Hepatocyte (in vitro differentiated cells): Measurements from ENCODE around the gene DSCAM. TPM values are rescaled to one million over a fixed set of nuclear protein-coding genes. Genes with fewer than 3 reads are reported as not detected.

Source experiments
- DNase-seq: peaks from one replicate; pipeline ENCODE4 v3.0.0-alpha.2; 2016; ENCODE audit warnings: low spot score
- H2AFZ ChIP-seq: fragments of 200-600 bp; sonication (generic); 2 replicates; pipeline ENCODE4 v1.6.0; 2016; ENCODE audit warnings: antibody characterized with exemption, mild to moderate bottlenecking
- H3K27ac ChIP-seq: fragments of 200-600 bp; sonication (generic); 2 replicates; pipeline ENCODE4 v1.5.1; 2016; ENCODE audit warnings: mild to moderate bottlenecking
- H3K27me3 ChIP-seq: fragments of 200-600 bp; sonication (generic); 2 replicates; pipeline ENCODE4 v1.6.1; 2016
- H3K36me3 ChIP-seq: fragments of 200-600 bp; sonication (generic); replicated peaks from 2 replicates; pipeline ENCODE4 v1.5.1; 2016; ENCODE audit warnings: low read depth; ENCODE audit not compliant: insufficient read depth
- H3K4me1 ChIP-seq: fragments of 200-600 bp; sonication (generic); 2 replicates; pipeline ENCODE4 v1.5.1; 2016; ENCODE audit warnings: mild to moderate bottlenecking, moderate library complexity; ENCODE audit not compliant: insufficient read depth
- H3K4me2 ChIP-seq: fragments of 200-600 bp; sonication (generic); 2 replicates; pipeline ENCODE4 v1.6.0; 2016
- H3K4me3 ChIP-seq: fragments of 200-600 bp; sonication (generic); 2 replicates; pipeline ENCODE4 v1.5.1; 2016; ENCODE audit warnings: mild to moderate bottlenecking
- H3K79me2 ChIP-seq: fragments of 200-600 bp; sonication (generic); 2 replicates; pipeline ENCODE4 v1.6.0; 2017; ENCODE audit warnings: mild to moderate bottlenecking
- H3K9me2 ChIP-seq: fragments of 200-600 bp; sonication (generic); replicated peaks from 2 replicates; pipeline ENCODE4 v1.6.0; 2017; ENCODE audit warnings: mild to moderate bottlenecking; ENCODE audit not compliant: insufficient read depth
- H3K9me3 ChIP-seq: fragments of 200-600 bp; sonication (generic); 2 replicates; pipeline ENCODE4 v1.5.1; 2016; ENCODE audit warnings: low read depth, mild to moderate bottlenecking
- H4K20me1 ChIP-seq: fragments of 200-600 bp; sonication (generic); 2 replicates; pipeline ENCODE4 v1.6.0; 2016; ENCODE audit warnings: mild to moderate bottlenecking; ENCODE audit not compliant: insufficient read depth, poor library complexity, severe bottlenecking
- CTCF ChIP-seq: fragments of 200-600 bp; sonication (generic); IDR thresholded peaks from 2 replicates; pipeline ENCODE4 v1.5.1; 2016; ENCODE audit warnings: antibody characterized with exemption, mild to moderate bottlenecking; ENCODE audit not compliant: poor library complexity
- EZH2 ChIP-seq: fragments of 200-600 bp; sonication (generic); IDR thresholded peaks from 2 replicates; pipeline ENCODE4 v1.6.1; 2016; ENCODE audit warnings: antibody characterized with exemption, mild to moderate bottlenecking, borderline replicate concordance
- EZH2phosphoT487 ChIP-seq: fragments of 200-600 bp; sonication (generic); IDR thresholded peaks from one replicate; pipeline ENCODE4 v1.6.1; 2018; ENCODE audit warnings: antibody characterized with exemption, mild to moderate bottlenecking, low read depth, moderate library complexity; ENCODE audit not compliant: unreplicated experiment, severe bottlenecking
- WGBS: methylation state at CpG from one replicate; pipeline ENCODE4 v1.1.6; 2016; ENCODE audit warnings: low lambda C conversion rate; ENCODE audit errors: missing lambda C conversion rate; 5-methylcytosine and 5-hydroxymethylcytosine counted together
- polyA plus RNA-seq: library from polyadenylated mRNA; unstranded; fragments of >200 nt; fragmentation: Nextera tagmentation; extraction: Ambion mirVana; gene quantifications from 2 replicates; pipeline ENCODE4 v1.2.1, GENCODE V29; 2016
- total RNA-seq: library from RNA; depleted of rRNA; stranded (reverse); fragments of >200 nt; gene quantifications from 2 replicates; pipeline ENCODE4 v1.2.3, GENCODE V29; 2014

DSCAM gene
- total and polyA plus RNA-seq, 2 experiments from 2014 or later, result 0.33 TPM; not detected in 1

GRCh38 chr21:40335704-40336103, 511.3 kb downstream of the DSCAM start:
- WGBS, result 20% methylated on average over 5 of the region's 5 CpGs

GRCh38 chr21:40334159-40334558, 512.8 kb downstream of the DSCAM start:
- Histone ChIP-seq H3K27me3 (no peaks in the 10 kb centered on the region), H3K36me3 (no peaks in the 10 kb centered on the region), H3K27ac (no peak overlapping the region), H4K20me1 (no peaks in the 10 kb centered on the region), H3K9me2 (no peaks in the 10 kb centered on the region), H3K4me1 (no peaks in the 10 kb centered on the region), H3K9me3 (no peaks in the 10 kb centered on the region), H3K4me3 (no peak overlapping the region), H3K4me2 (no peak overlapping the region), H2AFZ (no peak overlapping the region), H3K79me2 (no peaks in the 10 kb centered on the region)
- DNase-seq, result no peak
- 84% methylated on average over 6 of the region's 6 CpGs for WGBS
- TF ChIP-seq EZH2 (no peak), EZH2phosphoT487 (no peak), CTCF (no peak)

More at GRCh38 chr21:40335704-40336103, 511.3 kb downstream of the DSCAM start:
- no peaks in the 10 kb centered on the region for H3K27me3 ChIP-seq
- no peak for DNase-seq
- no peak overlapping the region for H3K4me3 ChIP-seq
- TF ChIP-seq EZH2 (no peak), EZH2phosphoT487 (no peak), CTCF (no peak)
- H3K4me1 ChIP-seq, result no peaks in the 10 kb centered on the region
- H4K20me1 ChIP-seq, result no peaks in the 10 kb centered on the region
- H3K9me3 ChIP-seq, result no peaks in the 10 kb centered on the region
- no peak overlapping the region for H2AFZ ChIP-seq
- no peaks in the 10 kb centered on the region for H3K79me2 ChIP-seq
- no peaks in the 10 kb centered on the region for H3K36me3 ChIP-seq
- H3K9me2 ChIP-seq, result no peaks in the 10 kb centered on the region
- H3K27ac ChIP-seq, result no peak overlapping the region
- no peak overlapping the region for H3K4me2 ChIP-seq

- no peaks in the 10 kb centered on the region for H3K4me1 ChIP-seq
- 97% methylated on average over 4 of the region's 4 CpGs for WGBS
Measured at GRCh38 chr21:40333731-40334130, 513.2 kb downstream of the DSCAM start.

More at GRCh38 chr21:40333731-40334130, 513.2 kb downstream of the DSCAM start:
- no peaks in the 10 kb centered on the region for H3K36me3 ChIP-seq
- no peak for DNase-seq
- no peaks in the 10 kb centered on the region for H3K79me2 ChIP-seq
- H3K9me3 ChIP-seq, result no peaks in the 10 kb centered on the region
- no peaks in the 10 kb centered on the region for H3K9me2 ChIP-seq
- no peak overlapping the region for H3K4me2 ChIP-seq
- H3K27ac ChIP-seq, result no peak overlapping the region
- no peak overlapping the region for H3K4me3 ChIP-seq
- TF ChIP-seq EZH2phosphoT487 (no peak), CTCF (no peak), EZH2 (no peak)
- no peaks in the 10 kb centered on the region for H4K20me1 ChIP-seq
- no peaks in the 10 kb centered on the region for H3K27me3 ChIP-seq
- H2AFZ ChIP-seq, result no peak overlapping the region
